ENCODE results near the gene CDH23.

CDH23 gene

DNA sequence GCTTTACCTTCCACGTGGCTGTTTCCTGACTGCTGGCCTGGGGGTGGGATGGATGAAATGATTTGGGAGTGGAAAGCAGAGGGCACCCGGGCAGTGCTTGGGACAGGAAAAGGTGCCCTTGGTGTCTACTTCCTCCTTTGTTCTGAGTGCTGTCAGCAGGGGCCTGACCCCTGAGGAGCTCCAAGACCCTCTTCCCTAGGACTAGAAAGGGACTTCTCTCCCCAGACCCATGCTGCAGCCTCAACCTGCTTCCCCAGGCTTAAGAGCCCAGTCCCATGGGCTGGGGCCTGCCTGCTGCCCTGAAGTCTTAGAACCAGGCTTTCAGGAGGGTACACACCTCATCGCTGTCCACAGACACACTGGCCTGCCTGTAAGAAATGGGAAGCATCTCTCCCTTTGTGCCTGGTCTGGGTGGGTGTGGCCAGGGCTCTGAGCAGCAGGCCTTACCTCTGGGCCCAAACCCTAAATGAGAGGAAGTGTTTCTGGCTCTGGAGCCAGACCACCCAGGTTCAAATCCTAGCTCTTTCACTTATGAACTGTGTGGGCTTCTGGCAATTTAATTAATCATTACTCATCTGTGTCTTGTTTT is 12.9 kb downstream of the CDH23 start:
- in situ Hi-C loops (cut with HindIII; ENCODE audit: low sequenced_read_pairs) = no loop called here

DNA sequence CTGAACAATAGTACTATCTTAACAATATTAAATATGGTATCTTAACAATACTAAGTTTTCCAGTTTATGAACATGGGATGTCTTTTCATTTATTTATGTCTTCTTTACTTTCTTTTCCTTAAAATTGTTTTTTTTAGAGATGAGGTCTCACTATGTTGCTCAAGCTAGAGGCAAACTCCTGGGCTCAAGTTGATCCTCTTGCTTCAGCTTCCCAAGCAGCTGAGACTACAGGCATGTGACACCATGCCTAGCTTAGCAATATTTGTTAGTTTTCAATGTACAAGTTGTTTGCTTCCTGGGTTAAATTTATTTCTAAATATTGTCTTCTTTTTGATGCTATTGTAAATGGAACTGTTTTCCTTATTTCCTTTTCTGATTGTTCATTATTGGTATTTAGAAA is 16.9 kb downstream of the CDH23 start:
- in situ Hi-C loops (cut with HindIII; ENCODE audit: low sequenced_read_pairs) = no loop called here

- in situ Hi-C loops (cut with HindIII; ENCODE audit: low sequenced_read_pairs) = no loop called here
Observed at GRCh38 chr10:71414359-71414758, 17.6 kb downstream of the CDH23 start.

GRCh38 chr10:71419002-71419540 is 22.4 kb downstream of the CDH23 start:
- in situ Hi-C loops (cut with HindIII; ENCODE audit: low sequenced_read_pairs) = no loop called here

DNA sequence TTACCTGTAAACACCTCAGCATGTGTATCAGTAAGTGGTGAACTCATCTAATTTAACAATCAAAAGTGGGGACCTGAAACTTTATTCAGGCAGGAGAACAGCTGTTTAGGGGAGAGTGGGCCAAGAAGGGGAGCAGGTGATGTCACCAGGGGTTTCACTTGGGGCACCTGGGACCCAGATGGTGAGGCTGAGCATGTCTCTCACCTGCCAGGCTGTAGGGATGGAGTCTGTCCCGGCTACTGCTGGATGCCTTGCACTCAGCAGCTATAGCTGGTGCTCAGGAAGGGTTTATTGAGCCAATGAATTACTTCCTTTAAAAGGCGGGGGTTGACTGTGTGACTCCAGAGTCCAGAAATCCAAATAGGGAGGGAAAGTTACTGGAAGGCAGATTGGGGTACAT is 23.0 kb downstream of the CDH23 start:
- in situ Hi-C loops (cut with HindIII; ENCODE audit: low sequenced_read_pairs) = no loop called here

- in situ Hi-C loops (cut with HindIII; ENCODE audit: low sequenced_read_pairs) = no loop called here
Observed at GRCh38 chr10:71421075-71421434, 24.3 kb downstream of the CDH23 start.

DNA sequence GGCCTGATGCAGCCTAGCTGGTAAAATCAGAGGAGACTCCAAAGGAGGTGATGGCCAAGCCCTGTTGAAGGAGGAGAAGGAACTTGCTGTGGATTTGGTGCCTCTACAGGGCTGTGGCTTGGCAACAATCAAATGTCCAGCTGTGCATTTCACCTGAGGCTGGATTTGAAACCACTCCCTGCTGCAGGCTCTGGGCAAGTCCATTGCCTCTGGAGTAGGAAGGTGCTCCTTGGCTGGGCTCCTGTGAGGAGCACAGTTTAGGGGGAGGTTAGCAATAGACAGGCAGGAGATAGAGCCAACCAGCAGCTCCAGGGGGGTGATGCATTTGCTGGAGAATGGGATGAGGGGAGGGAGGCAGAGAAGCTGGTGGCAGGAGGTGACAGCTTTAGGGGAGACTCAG is 26.5 kb downstream of the CDH23 start:
- in situ Hi-C loops (cut with HindIII; ENCODE audit: low sequenced_read_pairs) = no loop called here

DNA sequence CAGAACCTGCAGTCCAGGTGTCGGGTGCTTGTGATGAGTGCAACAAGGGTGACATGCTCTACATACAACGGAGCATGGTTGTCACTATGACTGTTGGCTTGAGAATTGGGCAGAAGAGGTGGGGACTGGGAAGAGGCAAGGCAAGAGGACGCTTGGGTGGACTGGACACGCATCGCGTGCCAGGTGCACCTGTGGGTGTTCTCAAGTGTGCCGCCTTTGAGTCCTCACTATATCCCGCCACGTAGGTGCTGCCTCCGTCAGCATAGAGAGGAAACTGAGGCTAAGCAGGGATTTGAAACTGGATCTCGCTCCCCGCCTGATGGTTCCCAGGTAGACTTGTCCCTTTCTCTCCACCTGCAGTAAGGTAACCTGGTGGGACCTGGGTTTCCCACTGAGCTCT is 27.2 kb downstream of the CDH23 start:
- in situ Hi-C loops (cut with HindIII; ENCODE audit: low sequenced_read_pairs) = no loop called here

- in situ Hi-C loops (cut with HindIII; ENCODE audit: low sequenced_read_pairs) = no loop called here
Observed at GRCh38 chr10:71424496-71425194, 27.9 kb downstream of the CDH23 start.

GRCh38 chr10:71426058-71426605 is 29.4 kb downstream of the CDH23 start:
- in situ Hi-C loops (cut with HindIII; ENCODE audit: low sequenced_read_pairs) = no loop called here

GRCh38 chr10:71427246-71427645 is 30.5 kb downstream of the CDH23 start:
- in situ Hi-C loops (cut with HindIII; ENCODE audit: low sequenced_read_pairs) = no loop called here

- in situ Hi-C loops (cut with HindIII; ENCODE audit: low sequenced_read_pairs) = no loop called here
Observed at GRCh38 chr10:71429304-71429703, 32.6 kb downstream of the CDH23 start.

DNA sequence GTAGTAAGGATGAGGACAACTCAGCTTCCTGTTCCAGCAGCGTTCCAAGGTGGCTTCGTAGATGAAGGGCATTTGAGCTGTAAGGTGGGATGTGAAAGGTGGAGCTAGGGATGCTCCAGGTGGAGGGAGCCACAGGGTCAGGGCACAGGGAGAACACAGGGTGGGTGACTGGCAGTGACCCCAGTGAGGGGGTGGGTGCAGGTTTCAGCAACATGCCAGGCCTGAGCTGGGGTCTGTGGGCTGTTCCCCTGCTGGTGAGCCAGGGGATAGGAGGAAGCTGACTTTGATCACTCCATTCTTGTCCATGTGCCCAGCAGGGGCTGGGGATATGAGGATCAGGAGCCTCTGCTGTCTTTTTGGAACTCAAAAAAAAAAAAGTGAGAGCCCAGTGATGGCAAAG is 33.2 kb downstream of the CDH23 start:
- in situ Hi-C loops (cut with HindIII; ENCODE audit: low sequenced_read_pairs) = no loop called here

DNA sequence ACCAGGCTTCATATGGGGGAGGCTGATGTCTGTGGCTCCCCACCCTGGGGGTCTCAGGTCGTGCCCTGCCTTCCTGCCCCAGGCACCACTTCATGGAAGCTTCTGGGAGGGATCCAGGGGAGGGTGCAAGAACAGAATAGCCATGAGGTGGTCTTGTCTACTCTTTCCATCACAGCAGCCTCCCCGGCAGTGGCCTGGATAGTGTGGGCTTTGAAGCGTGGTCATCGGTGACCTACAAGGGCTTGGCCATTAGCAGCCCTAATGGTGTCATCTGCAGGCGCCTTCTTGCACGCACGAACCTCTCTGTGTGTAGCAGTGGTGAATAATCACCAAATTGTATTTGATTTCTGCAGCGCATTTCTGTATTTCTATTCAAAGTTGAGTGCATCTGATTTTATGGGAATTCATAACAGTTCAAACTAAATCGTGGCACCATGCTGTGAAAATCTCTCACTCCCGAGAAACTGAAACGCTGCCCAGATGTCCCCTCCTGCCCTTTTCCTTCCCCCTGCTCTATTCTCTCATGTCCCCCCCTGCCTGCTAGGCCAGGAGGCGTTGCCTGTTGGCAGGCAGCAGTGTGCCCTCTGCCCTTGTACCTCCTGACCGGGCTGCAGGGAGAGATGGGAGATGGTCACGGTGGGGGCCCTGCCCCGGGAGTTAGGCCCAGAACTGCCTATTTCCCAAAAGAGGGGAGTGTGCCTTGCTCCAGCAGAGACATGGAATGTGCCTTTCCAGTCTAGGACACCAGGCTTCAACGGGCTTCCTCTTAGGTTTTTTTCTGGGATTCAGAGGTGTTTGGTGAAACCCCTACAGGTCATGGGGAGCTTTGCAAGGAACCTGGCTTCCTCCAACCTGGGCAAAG is 34.8 kb downstream of the CDH23 start:
- in situ Hi-C loops (cut with HindIII; ENCODE audit: low sequenced_read_pairs) = no loop called here

DNA sequence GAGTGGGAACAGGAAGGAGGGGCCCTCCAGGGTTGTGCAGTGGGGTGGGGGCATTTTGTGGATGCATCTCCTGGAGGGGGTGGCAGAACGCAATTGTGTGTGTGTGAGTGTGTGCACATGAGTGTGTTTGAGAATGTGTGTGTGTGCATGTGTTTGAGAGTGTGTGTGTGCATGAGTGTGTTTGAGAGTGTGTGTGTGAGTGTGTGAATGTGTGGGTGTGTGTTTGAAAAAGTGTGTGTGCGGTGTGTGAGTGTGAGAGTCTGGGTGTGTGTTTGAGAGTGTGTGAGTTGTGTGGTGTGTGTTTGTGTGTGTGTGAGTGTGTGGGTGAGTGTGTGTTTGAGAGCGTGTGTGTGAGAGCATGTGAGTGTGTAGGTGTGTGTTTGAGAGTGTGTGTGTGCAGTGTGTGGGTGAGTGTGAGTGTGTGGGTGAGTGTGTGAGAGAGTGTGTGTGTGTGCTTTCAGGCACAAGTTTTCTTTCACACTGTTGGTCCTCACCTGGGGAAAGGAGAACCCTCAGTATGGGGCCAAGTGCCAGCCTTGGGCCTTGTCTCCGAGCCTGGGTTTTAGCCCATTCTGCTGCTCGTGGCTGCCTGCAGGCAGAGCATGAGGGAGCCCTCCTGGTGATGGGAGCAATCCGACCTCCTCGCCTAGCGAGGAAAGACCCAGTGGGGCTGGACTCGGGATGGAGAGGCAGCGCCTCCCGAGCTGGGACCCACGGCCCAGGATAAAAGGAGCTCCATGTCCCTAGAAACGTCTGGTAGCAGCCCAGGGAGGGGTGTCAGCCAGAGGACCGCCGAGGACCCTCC is 35.6 kb downstream of the CDH23 start:
- in situ Hi-C loops (cut with HindIII; ENCODE audit: low sequenced_read_pairs) = no loop called here

- in situ Hi-C loops (cut with HindIII; ENCODE audit: low sequenced_read_pairs) = no loop called here
Observed at GRCh38 chr10:71432956-71433767, 36.4 kb downstream of the CDH23 start.

DNA sequence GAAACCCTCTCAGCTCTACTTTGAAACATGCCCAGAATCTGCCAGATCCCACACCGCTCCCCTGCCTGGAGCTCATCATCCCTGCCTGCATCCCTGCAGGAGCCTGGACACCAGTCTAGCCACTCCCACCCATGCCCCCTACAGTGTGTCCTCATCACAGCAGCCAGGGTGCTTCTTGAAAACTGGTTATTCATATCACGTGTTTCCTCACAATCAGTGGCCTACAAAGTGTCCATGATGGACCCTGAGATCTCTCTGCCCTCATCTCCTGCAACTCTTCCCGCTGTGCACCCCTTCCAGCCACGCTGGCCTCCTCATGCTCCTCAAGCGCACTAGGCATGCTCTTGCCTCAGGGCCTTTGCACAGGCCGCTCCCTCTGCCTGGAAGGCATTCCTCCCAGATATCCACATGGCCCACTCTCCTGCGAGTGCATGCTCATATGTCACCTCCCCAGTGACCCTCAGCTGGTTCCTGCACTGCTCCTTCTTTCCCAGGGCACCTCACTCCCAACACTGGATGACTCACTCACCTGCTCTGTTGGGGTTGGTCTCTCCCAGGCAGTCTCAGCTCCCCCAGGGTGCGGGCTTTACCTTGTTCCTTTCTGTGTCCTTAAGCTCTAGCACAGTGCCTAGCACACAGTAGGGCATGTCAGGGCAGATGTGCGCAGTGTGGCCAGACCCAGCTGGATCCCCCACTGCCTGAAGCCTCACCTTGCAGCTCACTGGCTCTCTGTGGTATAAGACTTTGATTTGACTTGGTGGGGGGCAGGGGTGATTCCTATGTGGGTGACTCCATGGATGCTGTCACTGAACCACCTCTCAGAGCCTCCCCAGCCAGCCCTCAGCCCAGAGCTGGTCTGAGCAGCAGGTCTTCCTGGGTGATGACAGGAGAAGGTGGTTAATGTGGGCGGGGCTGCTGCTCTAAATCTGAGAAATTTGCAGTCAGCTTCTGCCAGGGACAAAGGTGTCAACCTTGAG is 37.3 kb downstream of the CDH23 start:
- in situ Hi-C loops (cut with HindIII; ENCODE audit: low sequenced_read_pairs) = no loop called here

- in situ Hi-C loops (cut with HindIII; ENCODE audit: low sequenced_read_pairs) = no loop called here
Observed at GRCh38 chr10:71434760-71435394, 38.2 kb downstream of the CDH23 start.
